SK-N-MC (cell line): Measurements from ENCODE around the gene ARHGEF28.

Experiments
- EZH2 ChIP-seq: fragments of 200-600 bp; sonication (generic); IDR thresholded peaks from one replicate; pipeline ENCODE4 v1.6.1; 2017; ENCODE audit warnings: antibody characterized with exemption
- FOXP2 ChIP-seq: optimal IDR thresholded peaks from 2 replicates; pipeline ENCODE3; 2011; ENCODE audit warnings: mild to moderate bottlenecking, moderate library complexity; ENCODE audit not compliant: insufficient read depth; ENCODE audit errors: extremely low read length, control extremely low read depth
- POLR2AphosphoS5 ChIP-seq: IDR thresholded peaks from 2 replicates; pipeline ENCODE4 v1.6.1; 2012; ENCODE audit warnings: mild to moderate bottlenecking, low read depth, low read length, borderline replicate concordance

DNA sequence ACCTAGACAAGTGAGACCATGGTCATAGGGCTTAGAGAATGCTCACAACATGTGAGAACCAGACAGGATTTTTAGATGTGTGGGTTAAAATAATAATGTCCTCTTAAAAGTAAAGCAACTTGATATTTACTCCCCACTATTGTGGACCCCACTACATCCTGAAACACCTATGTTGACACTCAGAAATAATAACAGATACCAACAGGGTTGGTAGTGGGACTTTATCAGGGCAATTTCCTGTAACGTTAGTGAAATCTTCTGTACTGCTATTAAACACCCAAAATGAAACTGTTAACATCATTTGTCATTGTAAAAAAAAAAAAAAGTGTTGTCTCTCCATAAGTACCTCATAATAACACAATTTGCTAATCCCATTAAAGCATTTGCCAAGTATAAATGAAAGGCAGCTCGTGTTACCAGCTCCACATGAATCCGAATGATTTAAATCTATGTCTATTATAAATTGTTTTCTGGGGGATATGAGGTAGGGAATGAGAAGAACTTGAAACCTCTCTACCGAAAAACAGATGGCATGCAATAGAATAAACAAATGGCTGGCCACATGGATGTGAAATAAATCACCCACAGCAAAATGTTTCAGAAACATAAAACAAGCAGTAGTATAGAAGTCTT lies 285.9 kb downstream of the ARHGEF28 start:
- no peak for TF ChIP-seq EZH2
- TF ChIP-seq POLR2AphosphoS5 = no peak
- TF ChIP-seq FOXP2 = no peak
